Measurements from ENCODE around the gene ARRDC3.

ARRDC3 gene

GRCh38 chr5:91384671-91385430, 1.7 kb upstream of the ARRDC3 start:
- DNase-seq (ENCODE audit: low read depth), result no peak

GRCh38 chr5:91383956-91384300, 811 bp upstream of the ARRDC3 start:
- DNase-seq (ENCODE audit: low read depth), result no peak

- no peak for DNase-seq (ENCODE audit: low read depth)
Measured at GRCh38 chr5:91382530-91383026, 539 bp downstream of the ARRDC3 start.

GRCh38 chr5:91381774-91382359, 1.2 kb downstream of the ARRDC3 start:
- peak; percentile 62 for DNase-seq (ENCODE audit: low read depth)

GRCh38 chr5:91381239-91381773, 1.8 kb downstream of the ARRDC3 start:
- DNase-seq (ENCODE audit: low read depth), result no peak

- DNase-seq (ENCODE audit: low read depth), result peak; percentile 97
Measured at GRCh38 chr5:91380491-91381238, 2.5 kb downstream of the ARRDC3 start.

- DNase-seq (ENCODE audit: low read depth), result peak; percentile 96
Measured at GRCh38 chr5:91379914-91380490, 3.1 kb downstream of the ARRDC3 start.

- no peak for DNase-seq (ENCODE audit: low read depth)
Measured at GRCh38 chr5:91379246-91379913, 3.7 kb downstream of the ARRDC3 start.

GRCh38 chr5:91378752-91379211, 4.3 kb downstream of the ARRDC3 start:
- DNase-seq (ENCODE audit: low read depth), result no peak

- no peak for DNase-seq (ENCODE audit: low read depth)
Measured at GRCh38 chr5:91374893-91375520, 8.1 kb downstream of the ARRDC3 start.

GRCh38 chr5:91373600-91373999, 9.5 kb downstream of the ARRDC3 start:
- no peak for DNase-seq (ENCODE audit: low read depth)

GRCh38 chr5:91373006-91373405, 10.1 kb downstream of the ARRDC3 start:
- DNase-seq (ENCODE audit: low read depth), result no peak

- no peak for DNase-seq (ENCODE audit: low read depth)
Measured at GRCh38 chr5:91369480-91369879, 13.6 kb downstream of the ARRDC3 start.

- DNase-seq (ENCODE audit: low read depth), result no peak
Measured at GRCh38 chr5:91367908-91368648, 15.0 kb downstream of the ARRDC3 start.

- DNase-seq (ENCODE audit: low read depth), result no peak
Measured at GRCh38 chr5:91367344-91367743, 15.8 kb downstream of the ARRDC3 start.

- DNase-seq (ENCODE audit: low read depth), result no peak
Measured at GRCh38 chr5:91366551-91366950, 16.6 kb downstream of the ARRDC3 start.

- no peak for DNase-seq (ENCODE audit: low read depth)
Measured at GRCh38 chr5:91365498-91365897, 17.6 kb downstream of the ARRDC3 start.

- DNase-seq (ENCODE audit: low read depth), result no peak
Measured at GRCh38 chr5:91362935-91363334, 20.2 kb downstream of the ARRDC3 start.

GRCh38 chr5:91361790-91362189, 21.3 kb downstream of the ARRDC3 start:
- DNase-seq (ENCODE audit: low read depth), result no peak

- DNase-seq (ENCODE audit: low read depth), result no peak
Measured at GRCh38 chr5:91361055-91361701, 21.9 kb downstream of the ARRDC3 start.
